Kidney (tissue), 14 donors: ENCODE data around the gene PI4K2A. TPM values are rescaled to one million over a fixed set of nuclear protein-coding genes. Genes with fewer than 3 reads are reported as not detected.
"Not testable (repeated sequence)": the region's sequence is repeated elsewhere in the genome, so short reads cannot be mapped to it uniquely, and the experiment has no call there.

Experiments used
- DNase-seq, 5 donors: peaks; one replicate each; pipeline ENCODE4 v3.0.0-alpha.2; 2013 to 2020
- FAIRE-seq: peaks from 2 replicates; lab custom pipeline; 2012; peaks lifted over from hg19 to GRCh38; lab: Jason Lieb, UNC
- H3K27ac ChIP-seq, 2 donors: one replicate each; pipeline ENCODE4 v1.7.0; 2013; ENCODE audit warnings: low read depth in 2 of 2, low read length in 2 of 2, inconsistent platforms in 1 of 2
- H3K27me3 ChIP-seq: one replicate; pipeline ENCODE4 v1.7.1; 2013; ENCODE audit warnings: low read length, inconsistent platforms; ENCODE audit not compliant: control insufficient read depth, insufficient read depth
- H3K36me3 ChIP-seq, 3 donors: one replicate each; pipeline versions ENCODE4 v1.7.0 to v1.7.1; 2013; ENCODE audit warnings: low read length in 3 of 3, control low read depth in 1 of 3, inconsistent platforms in 1 of 3; ENCODE audit not compliant: insufficient read depth in 3 of 3, control insufficient read depth in 2 of 3
- H3K4me1 ChIP-seq, 3 donors: one replicate each; pipeline versions ENCODE4 v1.7.0 to v1.7.1; 2013; ENCODE audit warnings: low read length in 3 of 3, inconsistent platforms in 1 of 3, low read depth in 1 of 3; ENCODE audit not compliant: control insufficient read depth in 2 of 3, insufficient read depth in 2 of 3
- H3K4me3 ChIP-seq, 3 donors: one replicate each; pipeline versions ENCODE4 v1.7.0 to v1.8.1; 2013; ENCODE audit warnings: low read length in 3 of 3, control low read depth in 1 of 3, inconsistent platforms in 1 of 3
- H3K9ac ChIP-seq, 3 donors: one replicate each; pipeline versions ENCODE4 v1.7.0 to v1.7.1; 2013; ENCODE audit warnings: low read length in 3 of 3, control low read depth in 1 of 3, inconsistent platforms in 1 of 3
- H3K9me3 ChIP-seq, 3 donors: one replicate each; pipeline versions ENCODE4 v1.7.0 to v1.7.1; 2013; ENCODE audit warnings: low read length in 3 of 3, control low read depth in 1 of 3, inconsistent platforms in 1 of 3; ENCODE audit not compliant: control insufficient read depth in 2 of 3, insufficient read depth in 1 of 3
- CTCF ChIP-seq: IDR thresholded peaks from 3 replicates; pipeline ENCODE4 v1.5.1; 2012; ENCODE audit warnings: mild to moderate bottlenecking, moderate library complexity, borderline replicate concordance; ENCODE audit not compliant: insufficient read depth; ENCODE audit errors: extremely low read depth
- intact Hi-C: fragments of 100-400 bp; cut with DNase I; formaldehyde crosslinking; loops from one replicate; pipeline ENCODE4 v1.11.1; 2022
- polyA plus RNA-seq: library from polyadenylated mRNA; stranded (reverse); fragments of 350-450 nt; fragmentation: Illumina TruSeq; extraction: RNeasy Lipid Tissue Mini Kit (QIAGEN cat#74804); gene quantifications from one replicate; pipeline ENCODE4 v1.2.3, GENCODE V29; 2014; ENCODE audit warnings: low read depth, low replicate concordance; ENCODE audit not compliant: insufficient read depth
- total RNA-seq: library from RNA; stranded (reverse); fragmentation: NEBNext Ultra II Directional; extraction: Animal tissue kit (Norgen Biotek cat#: 25700); gene quantifications from one replicate; pipeline ENCODE4 v1.2.1, GENCODE V29; 2021
- donor health status: control.
- donor health status: control.
- donor health status: control.
- donor health status: control.
- donor health status: control.
- donor health status: DM: yes; HTN: yes; CAD: no.
- donor health status: Normal renal cell carcinoma (clear cell type).

PI4K2A gene
- total and polyA plus RNA-seq, 2 donors from 2014 or later: 14.2 to 17.3 TPM

GRCh38 chr10:97644936-97645335, 4.5 kb downstream of the PI4K2A start:
- Histone ChIP-seq H3K4me1 (peaks cover 0 to 5% (median 4%) of the 10 kb centered on the region in 3 donors), H3K36me3 (peaks cover 0 to 7% (median 5%) of the 10 kb centered on the region in 3 donors), H3K9me3 (no peaks in the 10 kb centered on the region), H3K27ac (no peak overlapping the region), H3K9ac (no peak overlapping the region), H3K27me3 (no peaks in the 10 kb centered on the region), H3K4me3 (no peak overlapping the region)
- DNase-seq: no peak
- TF ChIP-seq CTCF: no peak
- FAIRE-seq: no peak
- intact Hi-C loops: no loop called here

GRCh38 chr10:97647556-97647955, 7.1 kb downstream of the PI4K2A start:
- peaks cover 0 to 5% (median 2%) of the 10 kb centered on the region in 3 donors for H3K4me1 ChIP-seq
- no peak for FAIRE-seq

GRCh38 chr10:97648562-97649404, 8.3 kb downstream of the PI4K2A start:
- intact Hi-C loops: no loop called here
- Histone ChIP-seq H3K4me3 (no peak overlapping the region), H3K4me1 (peaks cover 0 to 5% (median 2%) of the 10 kb centered on the region in 3 donors), H3K9me3 (no peaks in the 10 kb centered on the region), H3K27ac (peak overlapping the region in 1 of 2 donors; percentile 41), H3K27me3 (no peaks in the 10 kb centered on the region), H3K9ac (no peak overlapping the region), H3K36me3 (peaks cover 3 to 22% (median 18%) of the 10 kb centered on the region in 3 donors)
- FAIRE-seq: no peak
- TF ChIP-seq CTCF: no peak
- peak in 1 of 5 donors; percentile 8 for DNase-seq

More at GRCh38 chr10:97647556-97647955, 7.1 kb downstream of the PI4K2A start:
- no peaks in the 10 kb centered on the region for H3K27me3 ChIP-seq
- no peaks in the 10 kb centered on the region for H3K9me3 ChIP-seq
- H3K4me3 ChIP-seq: no peak overlapping the region
- TF ChIP-seq CTCF: no peak
- peaks cover 3 to 22% (median 14%) of the 10 kb centered on the region in 3 donors for H3K36me3 ChIP-seq
- no peak overlapping the region for H3K9ac ChIP-seq
- DNase-seq: no peak
- intact Hi-C loops: no loop called here
- H3K27ac ChIP-seq: no peak overlapping the region

- intact Hi-C loops, FAIRE-seq, H3K9me3 ChIP-seq, H3K4me3 ChIP-seq, DNase-seq, H3K27me3 ChIP-seq, H3K9ac ChIP-seq, H3K4me1 ChIP-seq: not testable (repeated sequence)
- H3K27ac ChIP-seq: peak overlapping the region in 1 of 2 donors; percentile 41
- peaks cover 3 to 21% (median 18%) of the 10 kb centered on the region in 3 donors for H3K36me3 ChIP-seq
These were observed 8.9 kb downstream of the PI4K2A start for GRCh38 chr10:97649405-97649750.
